ENCODE measurements around the gene KIF18A. TPM values are rescaled to one million over a fixed set of nuclear protein-coding genes. Genes with fewer than 3 reads are reported as not detected.

Gene KIF18A
- total and polyA plus RNA-seq, 4 donors, result 0.08 to 21.4 (median 0.20) TPM

DNA sequence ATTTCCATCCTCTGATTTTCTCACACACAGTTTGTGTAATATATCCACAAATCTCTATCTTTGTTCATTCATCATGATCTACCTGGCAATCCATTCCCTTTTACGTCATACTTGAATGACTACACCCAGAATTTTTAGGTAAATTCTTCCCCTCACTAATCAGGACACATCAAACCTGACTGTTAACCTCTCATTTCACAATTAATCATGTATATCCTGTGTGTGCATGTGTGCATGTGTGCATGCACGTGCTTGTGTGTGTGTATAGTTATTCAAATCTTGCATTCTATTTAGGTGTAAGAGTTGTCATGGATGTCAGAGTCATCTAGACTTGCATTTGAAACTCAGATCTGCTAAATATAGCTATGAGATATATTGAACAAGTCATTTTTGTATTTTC, 130.4 kb downstream of the KIF18A start (continued):
- TF ChIP-seq, protein P1, sequence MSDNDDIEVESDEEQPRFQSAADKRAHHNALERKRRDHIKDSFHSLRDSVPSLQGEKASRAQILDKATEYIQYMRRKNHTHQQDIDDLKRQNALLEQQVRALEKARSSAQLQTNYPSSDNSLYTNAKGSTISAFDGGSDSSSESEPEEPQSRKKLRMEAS (IDR thresholded peaks at IDR 0.05), result no peak

DNA sequence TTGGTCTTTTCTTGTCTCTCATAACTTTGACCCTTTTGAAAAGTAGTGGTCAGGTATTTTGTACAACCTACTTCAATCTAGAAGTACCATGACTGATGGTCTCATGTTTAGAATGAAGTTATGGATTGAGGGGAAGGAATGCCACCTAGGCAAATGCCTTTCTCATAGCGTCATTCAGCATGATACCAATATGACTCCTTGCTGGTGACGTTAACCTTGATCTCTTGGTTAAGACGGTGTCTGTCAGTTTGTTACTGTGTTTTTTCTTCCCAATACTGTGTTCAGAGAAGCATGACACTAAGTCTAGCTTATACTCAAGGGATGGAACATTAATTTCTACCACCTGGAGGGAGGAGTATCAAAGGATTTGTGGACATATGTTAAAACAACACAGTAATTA, 130.9 kb downstream of the KIF18A start:
- H3K4me1 ChIP-seq (ENCODE audit: control insufficient read depth in 4 of 4, insufficient read depth in 4 of 4, low read length in 3 of 4), result no peaks in the 10 kb centered on the region
- no peaks in the 10 kb centered on the region for H3K27me3 ChIP-seq (ENCODE audit: control insufficient read depth in 4 of 4, insufficient read depth in 4 of 4, low read length in 3 of 4)
- no peak for TF ChIP-seq HNF4A (conservative IDR thresholded peaks at IDR 0.05)
- no peak for TF ChIP-seq YY1 (IDR thresholded peaks at IDR 0.05)
- no peak for TF ChIP-seq SP1 (IDR thresholded peaks at IDR 0.05)
- TF ChIP-seq FOXA2 (IDR thresholded peaks at IDR 0.05), result no peak
- no peak for TF ChIP-seq RXRA (IDR thresholded peaks at IDR 0.05)
- TF ChIP-seq REST (IDR thresholded peaks at IDR 0.05), result no peak
- TF ChIP-seq, protein P2, sequence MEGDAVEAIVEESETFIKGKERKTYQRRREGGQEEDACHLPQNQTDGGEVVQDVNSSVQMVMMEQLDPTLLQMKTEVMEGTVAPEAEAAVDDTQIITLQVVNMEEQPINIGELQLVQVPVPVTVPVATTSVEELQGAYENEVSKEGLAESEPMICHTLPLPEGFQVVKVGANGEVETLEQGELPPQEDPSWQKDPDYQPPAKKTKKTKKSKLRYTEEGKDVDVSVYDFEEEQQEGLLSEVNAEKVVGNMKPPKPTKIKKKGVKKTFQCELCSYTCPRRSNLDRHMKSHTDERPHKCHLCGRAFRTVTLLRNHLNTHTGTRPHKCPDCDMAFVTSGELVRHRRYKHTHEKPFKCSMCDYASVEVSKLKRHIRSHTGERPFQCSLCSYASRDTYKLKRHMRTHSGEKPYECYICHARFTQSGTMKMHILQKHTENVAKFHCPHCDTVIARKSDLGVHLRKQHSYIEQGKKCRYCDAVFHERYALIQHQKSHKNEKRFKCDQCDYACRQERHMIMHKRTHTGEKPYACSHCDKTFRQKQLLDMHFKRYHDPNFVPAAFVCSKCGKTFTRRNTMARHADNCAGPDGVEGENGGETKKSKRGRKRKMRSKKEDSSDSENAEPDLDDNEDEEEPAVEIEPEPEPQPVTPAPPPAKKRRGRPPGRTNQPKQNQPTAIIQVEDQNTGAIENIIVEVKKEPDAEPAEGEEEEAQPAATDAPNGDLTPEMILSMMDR (IDR thresholded peaks at IDR 0.05; ENCODE audit: low read depth, low read length, missing input control), result no peak
- TF ChIP-seq, protein P1 (IDR thresholded peaks at IDR 0.05), result no peak
- no peak for TF ChIP-seq GABPA (IDR thresholded peaks at IDR 0.05 in 1 of 2, conservative IDR thresholded peaks at IDR 0.05 in 1 of 2)
- no peak for TF ChIP-seq RAD21 (IDR thresholded peaks at IDR 0.05)
- no peak for TF ChIP-seq ATF3 (IDR thresholded peaks at IDR 0.05)
- no peak for TF ChIP-seq ZBTB33 (IDR thresholded peaks at IDR 0.05)
- no peak for TF ChIP-seq JUND (IDR thresholded peaks at IDR 0.05)
- H3K36me3 ChIP-seq (ENCODE audit: control insufficient read depth in 4 of 4, insufficient read depth in 3 of 4, low read depth in 1 of 4, low read length in 3 of 4), result no peaks in the 10 kb centered on the region
- no peak for DNase-seq (ENCODE audit: low spot score)
- H3K4me3 ChIP-seq (ENCODE audit: low read depth in 1 of 3, low read length in 3 of 3), result no peak overlapping the region
- H3K9ac ChIP-seq (ENCODE audit: low read depth in 1 of 2, low read length in 2 of 2), result no peak overlapping the region
- no peak overlapping the region for H3K27ac ChIP-seq (ENCODE audit: low read depth in 1 of 2, low read length in 2 of 2)
- 87% methylated on average over 3 of the region's 3 CpGs for WGBS
- H3K9me3 ChIP-seq (ENCODE audit: control insufficient read depth in 4 of 4, low read length in 3 of 4), result no peaks in the 10 kb centered on the region
